CD4-positive, alpha-beta T cell (primary cell): Measurements from ENCODE around the gene RSL24D1. TPM values are rescaled to one million over a fixed set of nuclear protein-coding genes. Genes with fewer than 3 reads are reported as not detected.

Experiments
- ATAC-seq: fragments of 200-7000 bp; cut with Tn5 transposase; one replicate; pipeline ENCODE4 v1.10.0; 2022; ENCODE audit warnings: mild to moderate bottlenecking; ENCODE audit not compliant: poor library complexity
- CTCF ChIA-PET: fragments of 350-600 bp; sonication (Branson Sonifier 250); formaldehyde crosslinking; loops from one replicate; lab custom pipeline; 2021; ENCODE audit warnings: antibody characterized with exemption, inconsistent platforms; lab: Charles Lee
- POLR2A ChIA-PET: fragments of 350-600 bp; sonication (Branson Sonifier 250); formaldehyde crosslinking; loops from one replicate; lab custom pipeline; 2021; ENCODE audit warnings: antibody characterized with exemption, inconsistent platforms; lab: Charles Lee
- DNase-seq, 14 experiments: peaks; one replicate each; pipeline ENCODE4 v3.0.0-alpha.2; 2013 to 2020; ENCODE audit warnings: mixed read lengths in 2 of 14
- H3K27ac ChIP-seq, 2 donors: one replicate each; pipeline versions ENCODE4 v1.5.1 to v1.7.0; 2013; ENCODE audit warnings: low read length in 2 of 2, low read depth in 1 of 2, mild to moderate bottlenecking in 1 of 2
- H3K27me3 ChIP-seq, 2 experiments: 1 replicate in 1 of 2; 2 replicates in 1 of 2; pipeline versions ENCODE4 v1.6.1 to v1.7.0; 2013; ENCODE audit warnings: low read length in 2 of 2, control low read depth in 1 of 2, mild to moderate bottlenecking in 1 of 2, moderate library complexity in 1 of 2; ENCODE audit not compliant: insufficient read depth in 2 of 2, control insufficient read depth in 1 of 2
- H3K36me3 ChIP-seq: one replicate; pipeline ENCODE4 v1.6.1; 2013; ENCODE audit warnings: low read length, control low read depth; ENCODE audit not compliant: insufficient read depth
- H3K4me1 ChIP-seq: one replicate; pipeline ENCODE4 v1.6.1; 2013; ENCODE audit warnings: low read length, control low read depth; ENCODE audit not compliant: insufficient read depth
- H3K4me3 ChIP-seq: one replicate; pipeline ENCODE4 v1.5.1; 2013; ENCODE audit warnings: mild to moderate bottlenecking, low read length, moderate library complexity
- H3K9me3 ChIP-seq, 2 experiments: 1 replicate in 1 of 2; 2 replicates in 1 of 2; pipeline versions ENCODE4 v1.6.1 to v1.7.0; 2013; ENCODE audit warnings: low read length in 2 of 2, mild to moderate bottlenecking in 2 of 2, control low read depth in 1 of 2, moderate library complexity in 1 of 2; ENCODE audit not compliant: control insufficient read depth in 1 of 2, insufficient read depth in 1 of 2
- H3K27ac Mint-ChIP-seq: one replicate; pipeline ENCODE4 v1.8.0; 2020; ENCODE audit warnings: mixed read lengths
- H3K27me3 Mint-ChIP-seq: one replicate; pipeline ENCODE4 v1.8.0; 2021; ENCODE audit warnings: mixed read lengths
- H3K36me3 Mint-ChIP-seq: one replicate; pipeline ENCODE4 v1.8.0; 2021; ENCODE audit warnings: low read depth, mixed read lengths
- H3K4me1 Mint-ChIP-seq: one replicate; pipeline ENCODE4 v1.8.0; 2021; ENCODE audit warnings: low read depth, mixed read lengths
- H3K4me3 Mint-ChIP-seq: one replicate; pipeline ENCODE4 v1.8.0; 2020; ENCODE audit warnings: mild to moderate bottlenecking, mixed read lengths
- H3K9me3 Mint-ChIP-seq: one replicate; pipeline ENCODE4 v1.8.0; 2020; ENCODE audit warnings: mixed read lengths
- CTCF ChIP-seq: fragments of 200-600 bp; IDR thresholded peaks from one replicate; pipeline ENCODE4 v1.8.0; 2022; ENCODE audit warnings: antibody characterized with exemption, mild to moderate bottlenecking
- intact Hi-C, 2 experiments: fragments of 100-400 bp; cut with DNase I in 1 of 2; cut with micrococcal nuclease in 1 of 2; formaldehyde crosslinking; loops; one replicate each; pipeline versions ENCODE4 v1.15.1 to v1.9.0; 2023 to 2025; cut with DNase I, micrococcal nuclease
- total RNA-seq, 174 experiments: library from RNA in 2 of 174; stranded (reverse) in 2 of 174; gene quantifications; one replicate each; pipeline ENCODE4 v1.2.3 and lab custom pipeline; 2021 to 2026

Gene RSL24D1
- total RNA-seq, 2 experiments from 2014 or later, result 163 to 164 TPM

DNA sequence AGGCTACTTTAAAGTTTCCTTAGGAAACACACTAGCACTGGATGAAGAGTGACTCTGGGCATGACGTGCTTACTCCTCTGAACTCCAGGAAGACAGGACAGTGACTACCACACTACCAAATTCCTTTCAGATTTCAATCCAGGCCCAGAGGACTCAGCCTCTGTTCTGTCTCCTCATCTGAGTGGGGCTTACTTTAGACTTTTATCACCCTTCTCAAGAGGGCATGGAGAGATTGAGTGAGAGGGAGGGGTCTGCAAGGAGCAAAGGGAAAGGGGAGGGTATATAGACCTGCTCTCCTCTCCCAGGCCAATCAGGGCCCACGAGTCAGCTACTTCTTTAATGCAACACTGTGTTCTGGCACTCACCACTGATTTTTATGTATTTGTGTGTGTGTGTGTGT, 29.4 kb upstream of the RSL24D1 start:
- ATAC-seq, result no peak
- no peak for DNase-seq
- Histone ChIP-seq H3K27ac (no peak overlapping the region), H3K36me3 (peaks cover 18% of the 10 kb centered on the region), H3K9me3 (no peaks in the 10 kb centered on the region), H3K27me3 (no peaks in the 10 kb centered on the region), H3K4me1 (peaks cover 35% of the 10 kb centered on the region), H3K4me3 (no peak overlapping the region)
- no peak overlapping the region for H3K4me3 Mint-ChIP-seq
- intact Hi-C loops, result no loop called here
- peaks cover 29% of the 10 kb centered on the region for H3K36me3 Mint-ChIP-seq
- peaks cover 61% of the 10 kb centered on the region for H3K4me1 Mint-ChIP-seq
- no peak for TF ChIP-seq CTCF
- H3K27me3 Mint-ChIP-seq, result no peaks in the 10 kb centered on the region
- ChIA-PET POLR2A (no interaction called here), CTCF (no interaction called here)
- no peak overlapping the region for H3K27ac Mint-ChIP-seq
- no peaks in the 10 kb centered on the region for H3K9me3 Mint-ChIP-seq

DNA sequence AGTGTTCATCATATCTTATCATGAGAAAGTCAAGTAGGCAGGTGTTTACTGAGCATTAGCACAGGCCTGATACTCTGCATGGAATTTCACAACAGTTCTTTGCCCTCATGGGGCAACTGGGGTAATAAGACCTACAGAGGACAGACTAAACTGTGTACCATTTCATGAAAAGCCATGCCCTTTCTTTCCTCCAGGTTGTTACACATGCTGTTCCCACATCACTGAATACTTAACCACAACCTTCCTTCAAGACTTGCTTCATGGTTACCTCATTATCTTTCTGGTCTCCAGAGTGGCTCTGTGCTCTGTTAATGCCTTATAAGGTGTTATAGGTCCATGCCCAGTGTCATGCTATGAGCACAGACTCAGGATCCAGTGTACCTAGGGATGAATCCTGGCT, 28.2 kb upstream of the RSL24D1 start:
- CTCF ChIA-PET, result no interaction called here
- Mint-ChIP-seq H3K27me3 (no peaks in the 10 kb centered on the region), H3K9me3 (no peaks in the 10 kb centered on the region), H3K27ac (peak overlapping the region; percentile 1), H3K36me3 (peaks cover 18% of the 10 kb centered on the region), H3K4me1 (peaks cover 54% of the 10 kb centered on the region), H3K4me3 (no peak overlapping the region)
- no peaks in the 10 kb centered on the region for H3K9me3 ChIP-seq
- peak; percentile 91 for ATAC-seq
- H3K27me3 ChIP-seq, result no peaks in the 10 kb centered on the region
- peak in 4 of 14 experiments; percentile 13 to 70 (median 60) for DNase-seq
- H3K36me3 ChIP-seq, result peaks cover 18% of the 10 kb centered on the region
- H3K27ac ChIP-seq, result no peak overlapping the region
- H3K4me1 ChIP-seq, result peaks cover 38% of the 10 kb centered on the region
- POLR2A ChIA-PET, result no interaction called here
- intact Hi-C loops, result no loop called here
- TF ChIP-seq CTCF, result no peak
- no peak overlapping the region for H3K4me3 ChIP-seq

DNA sequence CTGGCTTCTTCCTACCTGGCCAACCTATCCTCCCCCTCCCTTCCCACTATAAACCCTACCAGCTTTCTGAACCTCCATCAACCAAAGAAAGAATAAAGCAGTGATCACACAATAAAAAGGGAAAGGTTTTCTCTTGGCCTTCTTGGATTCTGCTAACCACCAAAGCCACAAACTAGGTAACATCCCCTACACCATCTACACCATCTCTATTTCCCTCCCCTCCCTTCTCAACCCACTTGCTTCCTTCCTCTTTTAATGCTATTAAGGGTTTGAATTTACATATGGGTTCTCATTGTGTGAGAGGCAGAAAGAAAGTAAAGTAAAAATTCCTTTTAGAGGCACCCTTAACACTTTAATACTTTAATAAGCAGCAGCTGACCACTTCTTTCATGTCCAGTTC, 25.8 kb upstream of the RSL24D1 start:
- Mint-ChIP-seq H3K27me3 (no peaks in the 10 kb centered on the region), H3K4me1 (peaks cover 63% of the 10 kb centered on the region), H3K27ac (peak overlapping the region; percentile 4), H3K9me3 (no peaks in the 10 kb centered on the region), H3K36me3 (no peaks in the 10 kb centered on the region), H3K4me3 (peak overlapping the region; percentile 3)
- peaks cover 42% of the 10 kb centered on the region for H3K4me1 ChIP-seq
- DNase-seq, result peak in 3 of 14 experiments; percentile 45 to 70 (median 47)
- no peak overlapping the region for H3K27ac ChIP-seq
- intact Hi-C loops, result no loop called here
- peaks cover 8% of the 10 kb centered on the region for H3K36me3 ChIP-seq
- no peaks in the 10 kb centered on the region for H3K9me3 ChIP-seq
- ATAC-seq, result peak; percentile 31
- H3K4me3 ChIP-seq, result peak overlapping the region; percentile 8
- ChIA-PET POLR2A (interaction anchor here (0.9 to 2.4 kb wide), 2 partner anchors 44 to 97 kb away, joined by 3 to 8 read pairs; partner anchors contain the start of genes PIGB and PIGBOS1), CTCF (no interaction called here)
- no peak for TF ChIP-seq CTCF
- H3K27me3 ChIP-seq, result no peaks in the 10 kb centered on the region
